ENCODE measurements around the gene INTS1.

DNA sequence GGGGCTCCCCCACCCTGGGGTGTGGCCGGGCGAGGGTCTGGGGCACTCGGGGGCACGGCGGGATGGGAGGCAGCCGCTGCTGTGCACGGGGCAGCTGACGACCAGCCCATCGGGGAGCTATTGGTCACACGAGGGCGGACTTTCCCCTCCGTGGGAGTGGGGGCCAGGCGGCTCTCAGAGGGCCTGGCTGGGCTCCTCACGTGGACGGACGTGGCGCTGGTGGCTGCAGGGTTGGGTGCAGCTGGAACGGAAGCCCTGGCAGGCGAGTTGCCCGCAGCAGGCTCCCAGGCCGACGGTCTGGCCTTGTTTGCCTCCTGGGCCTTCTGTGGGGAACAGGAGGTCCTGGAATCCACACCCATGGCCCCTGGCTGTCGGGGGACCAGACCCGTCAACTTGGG lies 59.3 kb downstream of the INTS1 start:
- TF ChIP-seq POLR2A (IDR thresholded peaks at IDR 0.05; ENCODE audit: low read depth, low read length): no peak
- TF ChIP-seq TAF1 (IDR thresholded peaks at IDR 0.05; ENCODE audit: borderline replicate concordance, low read depth, low read length): no peak

All from GM12892 (cell line).